ENCODE data around the gene KRTAP10-2. TPM values are rescaled to one million over a fixed set of nuclear protein-coding genes. Genes with fewer than 3 reads are reported as not detected.

The KRTAP10-2 gene
- total RNA-seq, 1 donor from 2014 or later, result not detected

- intact Hi-C loops (cut with DNase I), result no loop called here
- no peak for DNase-seq (ENCODE audit: low spot score)
- no peak for ATAC-seq
Observed at GRCh38 chr21:44548922-44549321, 2.4 kb downstream of the KRTAP10-2 start.

GRCh38 chr21:44548381-44548780 lies 2.9 kb downstream of the KRTAP10-2 start:
- no peak for ATAC-seq
- no peak for DNase-seq (ENCODE audit: low spot score)
- intact Hi-C loops (cut with DNase I), result no loop called here

GRCh38 chr21:44547656-44548331 lies 3.5 kb downstream of the KRTAP10-2 start:
- no peak for DNase-seq (ENCODE audit: low spot score)
- ATAC-seq, result no peak
- intact Hi-C loops (cut with DNase I), result no loop called here

GRCh38 chr21:44544566-44544965 lies 6.7 kb downstream of the KRTAP10-2 start:
- ATAC-seq (no peak), DNase-seq (ENCODE audit: low spot score) (no peak)
- intact Hi-C loops (cut with DNase I), result no loop called here

GRCh38 chr21:44542716-44543115 lies 8.6 kb downstream of the KRTAP10-2 start:
- ATAC-seq (no peak), DNase-seq (ENCODE audit: low spot score) (no peak)
- intact Hi-C loops (cut with DNase I), result no loop called here

- intact Hi-C loops (cut with DNase I), result no loop called here
- ATAC-seq, result no peak
Observed at GRCh38 chr21:44540741-44541288, 10.5 kb downstream of the KRTAP10-2 start.

GRCh38 chr21:44539991-44540666 lies 11.2 kb downstream of the KRTAP10-2 start, which contains the start of gene KRTAP10-1:
Gene KRTAP10-1, minus strand, starts transcription at chr21:44540195. Its CDS starts 45 bp downstream, at chr21:44540150.
- DNase-seq (ENCODE audit: low spot score), result peak; percentile 47
- intact Hi-C loops (cut with DNase I), result no loop called here
- ATAC-seq, result no peak

More at GRCh38 chr21:44540741-44541288, 10.5 kb downstream of the KRTAP10-2 start:
- DNase-seq (ENCODE audit: low spot score), result no peak

- ATAC-seq (no peak), DNase-seq (ENCODE audit: low spot score) (peak; percentile 41)
- intact Hi-C loops (cut with DNase I), result no loop called here
Observed at GRCh38 chr21:44539046-44539445, 12.3 kb downstream of the KRTAP10-2 start.

- no peak for ATAC-seq
- intact Hi-C loops (cut with DNase I), result no loop called here
- peak; percentile 45 for DNase-seq (ENCODE audit: low spot score)
Observed at GRCh38 chr21:44537930-44538911, 13.1 kb downstream of the KRTAP10-2 start.

GRCh38 chr21:44535963-44536362 lies 15.3 kb downstream of the KRTAP10-2 start:
- DNase-seq (ENCODE audit: low spot score) (peak; percentile 23), ATAC-seq (no peak)
- intact Hi-C loops (cut with DNase I), result no loop called here

- ATAC-seq, result no peak
- DNase-seq (ENCODE audit: low spot score), result peak; percentile 25
- intact Hi-C loops (cut with DNase I), result no loop called here
Observed at GRCh38 chr21:44534688-44535087, 16.6 kb downstream of the KRTAP10-2 start.

GRCh38 chr21:44533891-44534627 lies 17.2 kb downstream of the KRTAP10-2 start:
- intact Hi-C loops (cut with DNase I), result no loop called here
- DNase-seq (ENCODE audit: low spot score), result peak; percentile 44
- ATAC-seq, result no peak

GRCh38 chr21:44533121-44533890 lies 18.0 kb downstream of the KRTAP10-2 start:
- intact Hi-C loops (cut with DNase I), result no loop called here
- peak; percentile 46 for DNase-seq (ENCODE audit: low spot score)
- ATAC-seq, result no peak

- ATAC-seq, result no peak
- intact Hi-C loops (cut with DNase I), result no loop called here
- DNase-seq (ENCODE audit: low spot score), result peak; percentile 32
Observed at GRCh38 chr21:44532712-44533111, 18.6 kb downstream of the KRTAP10-2 start.

- ATAC-seq (no peak), DNase-seq (ENCODE audit: low spot score) (peak; percentile 49)
- intact Hi-C loops (cut with DNase I), result no loop called here
Observed at GRCh38 chr21:44531606-44532564, 19.4 kb downstream of the KRTAP10-2 start.

- peak; percentile 42 for DNase-seq (ENCODE audit: low spot score)
- no peak for ATAC-seq
- intact Hi-C loops (cut with DNase I), result no loop called here
Observed at GRCh38 chr21:44530903-44531605, 20.3 kb downstream of the KRTAP10-2 start.

Data from sciatic nerve (tissue), 2 donors.